GM19099 (cell line): ENCODE results near the gene YOD1.

Experiments
- POLR2A ChIP-seq: IDR thresholded peaks from 3 replicates; pipeline ENCODE4 v1.6.1; 2011; ENCODE audit warnings: low read depth; ENCODE audit not compliant: insufficient read length; ENCODE audit errors: extremely low read depth

YOD1 gene

GRCh38 chr1:207077470-207078377 is 26.7 kb upstream of the YOD1 start:
- TF ChIP-seq POLR2A, result no peak

- TF ChIP-seq POLR2A, result no peak
Measured at GRCh38 chr1:207077012-207077411, 26.0 kb upstream of the YOD1 start.

GRCh38 chr1:207076181-207076955 is 25.4 kb upstream of the YOD1 start:
- TF ChIP-seq POLR2A, result no peak

GRCh38 chr1:207073906-207074820 is 23.2 kb upstream of the YOD1 start:
- no peak for TF ChIP-seq POLR2A

- TF ChIP-seq POLR2A, result no peak
Measured at GRCh38 chr1:207072233-207072632, 21.2 kb upstream of the YOD1 start.

GRCh38 chr1:207071426-207071825 is 20.4 kb upstream of the YOD1 start:
- TF ChIP-seq POLR2A, result no peak

- no peak for TF ChIP-seq POLR2A
Measured at GRCh38 chr1:207070811-207071210, 19.8 kb upstream of the YOD1 start.

GRCh38 chr1:207069858-207070506 is 19.0 kb upstream of the YOD1 start:
- TF ChIP-seq POLR2A, result no peak

- no peak for TF ChIP-seq POLR2A
Measured at GRCh38 chr1:207069061-207069460, 18.1 kb upstream of the YOD1 start.

- TF ChIP-seq POLR2A, result no peak
Measured at GRCh38 chr1:207067665-207068064, 16.7 kb upstream of the YOD1 start.

- TF ChIP-seq POLR2A, result no peak
Measured at GRCh38 chr1:207067185-207067584, 16.2 kb upstream of the YOD1 start.

- TF ChIP-seq POLR2A, result no peak
Measured at GRCh38 chr1:207064561-207064960, 13.6 kb upstream of the YOD1 start.

- no peak for TF ChIP-seq POLR2A
Measured at GRCh38 chr1:207063014-207063413, 12.0 kb upstream of the YOD1 start.

GRCh38 chr1:207062058-207062457 is 11.1 kb upstream of the YOD1 start:
- no peak for TF ChIP-seq POLR2A

GRCh38 chr1:207060596-207060995 is 9.6 kb upstream of the YOD1 start:
- TF ChIP-seq POLR2A, result no peak

GRCh38 chr1:207059881-207060280 is 8.9 kb upstream of the YOD1 start:
- TF ChIP-seq POLR2A, result no peak
